Adrenal gland (tissue), 12 donors: Measurements from ENCODE around the gene RBPMS2. TPM values are rescaled to one million over a fixed set of nuclear protein-coding genes. Genes with fewer than 3 reads are reported as not detected.

Experiments
- DNase-seq, 7 donors: peaks; one replicate each; pipeline ENCODE4 v3.0.0-alpha.2; 2019 to 2020
- H3K27ac ChIP-seq, 5 donors: fragments of 200-600 bp; sonication (generic) in 4 of 5; 1 replicate in 3 of 5; 2 replicates in 2 of 5; pipeline versions ENCODE4 v1.5.1 to v1.8.0; 2016 to 2020; ENCODE audit warnings: mild to moderate bottlenecking in 1 of 5
- H3K27me3 ChIP-seq: fragments of 200-600 bp; 2 replicates; pipeline ENCODE4 v1.8.0; 2021
- H3K36me3 ChIP-seq, 2 donors: fragments of 200-600 bp; replicated peaks in 1 of 2; 1 replicate in 1 of 2; 2 replicates in 1 of 2; pipeline versions ENCODE4 v1.5.1 to v1.8.0; 2018 to 2022
- H3K4me1 ChIP-seq, 2 donors: fragments of 200-600 bp; replicated peaks in 1 of 2; 1 replicate in 1 of 2; 2 replicates in 1 of 2; pipeline versions ENCODE4 v1.5.1 to v1.8.0; 2018 to 2021
- H3K4me3 ChIP-seq, 4 donors: fragments of 200-600 bp; sonication (generic) in 3 of 4; one replicate each; pipeline ENCODE4 v1.5.1; 2016 to 2018
- H3K9me3 ChIP-seq, 3 donors: fragments of 200-600 bp; sonication (generic) in 1 of 3; replicated peaks in 1 of 3; 1 replicate in 2 of 3; 2 replicates in 1 of 3; pipeline versions ENCODE4 v1.5.1 to v1.8.0; 2016 to 2021
- POLR2A ChIP-seq, 2 donors: fragments of 450-650 bp; IDR thresholded peaks; one replicate each; pipeline ENCODE4 v1.6.1; 2017; ENCODE audit warnings: antibody characterized with exemption in 2 of 2, mild to moderate bottlenecking in 2 of 2, moderate library complexity in 1 of 2
- WGBS, 4 donors: extraction: QIAGEN DNeasy Blood & Tissue Kit in 2 of 4; methylation state at CpG; one replicate each; pipeline versions ENCODE4 v1.1.5 to v1.1.7; 2013 to 2017; 5-methylcytosine and 5-hydroxymethylcytosine counted together
- intact Hi-C, 2 donors: fragments of 100-400 bp; cut with DNase I; formaldehyde crosslinking; loops; one replicate each; pipeline versions ENCODE4 v1.14.1 to v1.15.0; 2022 to 2023
- polyA plus RNA-seq, 3 donors: library from polyadenylated mRNA; stranded (reverse); fragments of 200-250 nt in 2 of 3; fragments of 350-450 nt in 1 of 3; fragmentation: Illumina TruSeq in 1 of 3; extraction: RNeasy Lipid Tissue Mini Kit (QIAGEN cat#74804) in 1 of 3; gene quantifications; one replicate each; pipeline ENCODE4 v1.2.3, GENCODE V29; 2013 to 2014
- total RNA-seq, 9 donors: library from RNA; depleted of rRNA in 4 of 9; stranded (reverse); fragments of >200 nt in 4 of 9; fragments of 120-200 nt in 1 of 9; fragmentation: NEBNext Ultra II Directional in 1 of 9; extraction: Animal tissue kit (Norgen Biotek cat#: 25700) in 1 of 9; gene quantifications; one replicate each; pipeline versions ENCODE4 v1.1.0 to v1.2.4, GENCODE V29; 2013 to 2023
- TF ChIP-seq, protein P1 (sequence below), 6 experiments: fragments of 450-650 bp in 4 of 6; fragments of 200-600 bp in 2 of 6; sonication (generic) in 1 of 6; IDR thresholded peaks; 1 replicate in 5 of 6; 2 replicates in 1 of 6; pipeline versions ENCODE4 v1.5.1 to v1.8.0; 2016 to 2021; ENCODE audit warnings: antibody characterized with exemption in 6 of 6, mild to moderate bottlenecking in 2 of 6, moderate library complexity in 1 of 6
- donor health status: healthy with polysubstance abuse.
- donor health status: Bipolar disorder and iron deficiency.
- donor health status: DM: yes; HTN: yes; CAD: no.
- donor health status: DM: no; HTN: no; CAD: no.
- donor health status: DM: no; HTN: no; CAD: no.
- donor health status: DM: yes; HTN: yes; CAD: no.

Gene RBPMS2
- total and polyA plus RNA-seq, 12 donors: 0.39 to 6.3 (median 4.0) TPM; not detected in 1

DNA sequence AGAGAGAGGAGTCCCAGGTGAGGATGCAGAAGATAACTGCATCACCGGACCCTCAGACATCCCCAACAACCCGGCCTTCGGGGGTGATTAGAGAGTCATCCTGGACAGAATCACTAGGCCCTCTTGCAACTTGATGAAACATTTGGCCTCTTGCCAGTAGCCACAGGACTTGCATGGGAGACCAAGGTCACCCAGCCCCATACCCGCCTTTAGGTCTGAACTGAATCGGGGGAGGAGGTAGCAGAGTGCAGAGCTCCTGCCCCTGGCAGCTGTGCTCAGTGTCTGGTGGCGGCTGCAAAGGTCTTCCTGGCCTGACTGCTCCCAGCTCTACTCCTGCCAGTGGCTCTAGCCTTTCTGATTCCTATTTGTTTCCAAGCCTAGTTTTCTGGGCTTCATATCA, 37.7 kb upstream of the RBPMS2 start:
- TF ChIP-seq POLR2A (IDR thresholded peaks at IDR 0.05): no peak
- TF ChIP-seq, protein P1, sequence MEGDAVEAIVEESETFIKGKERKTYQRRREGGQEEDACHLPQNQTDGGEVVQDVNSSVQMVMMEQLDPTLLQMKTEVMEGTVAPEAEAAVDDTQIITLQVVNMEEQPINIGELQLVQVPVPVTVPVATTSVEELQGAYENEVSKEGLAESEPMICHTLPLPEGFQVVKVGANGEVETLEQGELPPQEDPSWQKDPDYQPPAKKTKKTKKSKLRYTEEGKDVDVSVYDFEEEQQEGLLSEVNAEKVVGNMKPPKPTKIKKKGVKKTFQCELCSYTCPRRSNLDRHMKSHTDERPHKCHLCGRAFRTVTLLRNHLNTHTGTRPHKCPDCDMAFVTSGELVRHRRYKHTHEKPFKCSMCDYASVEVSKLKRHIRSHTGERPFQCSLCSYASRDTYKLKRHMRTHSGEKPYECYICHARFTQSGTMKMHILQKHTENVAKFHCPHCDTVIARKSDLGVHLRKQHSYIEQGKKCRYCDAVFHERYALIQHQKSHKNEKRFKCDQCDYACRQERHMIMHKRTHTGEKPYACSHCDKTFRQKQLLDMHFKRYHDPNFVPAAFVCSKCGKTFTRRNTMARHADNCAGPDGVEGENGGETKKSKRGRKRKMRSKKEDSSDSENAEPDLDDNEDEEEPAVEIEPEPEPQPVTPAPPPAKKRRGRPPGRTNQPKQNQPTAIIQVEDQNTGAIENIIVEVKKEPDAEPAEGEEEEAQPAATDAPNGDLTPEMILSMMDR (IDR thresholded peaks at IDR 0.05): no peak
- peak; percentile 46 to 78 (median 70) for DNase-seq
- Histone ChIP-seq H3K27me3 (no peaks in the 10 kb centered on the region), H3K9me3 (no peaks in the 10 kb centered on the region), H3K4me1 (peaks cover 4 to 6% of the 10 kb centered on the region in 2 donors), H3K36me3 (no peaks in the 10 kb centered on the region), H3K4me3 (no peak overlapping the region), H3K27ac (no peak overlapping the region)
- intact Hi-C loops: loop anchor here (2.0 to 5.0 kb wide), 2 partner anchors 81 to 82 kb away; no protein-coding TSS in a partner anchor
- 31 to 52% (median 47%) methylated on average over 5 to 6 of the region's 6 CpGs for whole genome bisulfite sequencing, 4 donors

DNA sequence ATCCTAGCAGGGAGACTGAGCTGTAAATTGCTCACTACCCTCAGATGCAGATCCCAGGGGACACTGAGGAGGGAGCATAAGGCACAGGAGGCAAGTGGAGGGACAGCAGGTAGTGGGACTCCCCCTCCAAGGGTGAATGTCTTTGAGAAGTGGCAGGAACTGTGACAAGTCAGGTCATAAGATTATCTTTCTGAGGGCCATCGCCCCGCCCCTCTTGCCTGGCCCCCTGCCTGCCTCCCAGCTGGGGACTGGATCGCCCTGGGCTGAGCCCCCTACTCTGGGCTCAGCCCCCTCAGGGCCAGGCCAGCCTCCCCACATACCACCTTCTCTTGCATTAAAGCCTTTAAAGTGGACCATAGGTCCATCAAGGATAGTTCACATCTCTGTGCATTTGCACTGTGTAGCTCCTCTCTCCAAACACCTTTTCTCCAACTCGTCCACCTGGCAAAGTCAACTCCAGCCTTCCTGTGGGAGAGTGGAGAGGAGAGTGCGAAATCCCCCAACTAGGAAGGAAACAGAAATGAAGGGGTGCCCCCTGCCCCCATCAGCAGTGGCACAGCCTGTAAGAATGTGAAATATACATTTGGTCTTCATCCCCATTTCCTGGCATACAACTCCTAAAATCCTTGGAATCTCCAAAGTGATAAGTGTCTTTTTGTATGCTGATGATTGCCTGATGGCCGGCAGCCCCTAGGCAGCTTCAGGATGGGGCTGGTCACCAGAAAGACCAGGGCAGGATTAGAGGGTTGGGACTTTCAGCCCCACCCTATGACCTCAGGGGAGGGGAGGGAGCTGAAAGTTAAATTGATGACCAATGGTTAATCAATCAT, 35.3 kb upstream of the RBPMS2 start:
- H3K9me3 ChIP-seq: no peaks in the 10 kb centered on the region
- no peak overlapping the region for H3K4me3 ChIP-seq
- no peak overlapping the region for H3K27ac ChIP-seq
- H3K36me3 ChIP-seq: no peaks in the 10 kb centered on the region
- TF ChIP-seq POLR2A (IDR thresholded peaks at IDR 0.05): no peak
- WGBS, 4 donors: 76 to 89% (median 79%) methylated on average over 3 to 6 of the region's 6 CpGs
- no peak for DNase-seq
- H3K4me1 ChIP-seq: peaks cover 4 to 6% of the 10 kb centered on the region in 2 donors
- no peaks in the 10 kb centered on the region for H3K27me3 ChIP-seq
- intact Hi-C loops: loop anchor here in 1 of 2 donors (5.0 kb wide), 1 partner anchor 78 kb away; no protein-coding TSS in a partner anchor

DNA sequence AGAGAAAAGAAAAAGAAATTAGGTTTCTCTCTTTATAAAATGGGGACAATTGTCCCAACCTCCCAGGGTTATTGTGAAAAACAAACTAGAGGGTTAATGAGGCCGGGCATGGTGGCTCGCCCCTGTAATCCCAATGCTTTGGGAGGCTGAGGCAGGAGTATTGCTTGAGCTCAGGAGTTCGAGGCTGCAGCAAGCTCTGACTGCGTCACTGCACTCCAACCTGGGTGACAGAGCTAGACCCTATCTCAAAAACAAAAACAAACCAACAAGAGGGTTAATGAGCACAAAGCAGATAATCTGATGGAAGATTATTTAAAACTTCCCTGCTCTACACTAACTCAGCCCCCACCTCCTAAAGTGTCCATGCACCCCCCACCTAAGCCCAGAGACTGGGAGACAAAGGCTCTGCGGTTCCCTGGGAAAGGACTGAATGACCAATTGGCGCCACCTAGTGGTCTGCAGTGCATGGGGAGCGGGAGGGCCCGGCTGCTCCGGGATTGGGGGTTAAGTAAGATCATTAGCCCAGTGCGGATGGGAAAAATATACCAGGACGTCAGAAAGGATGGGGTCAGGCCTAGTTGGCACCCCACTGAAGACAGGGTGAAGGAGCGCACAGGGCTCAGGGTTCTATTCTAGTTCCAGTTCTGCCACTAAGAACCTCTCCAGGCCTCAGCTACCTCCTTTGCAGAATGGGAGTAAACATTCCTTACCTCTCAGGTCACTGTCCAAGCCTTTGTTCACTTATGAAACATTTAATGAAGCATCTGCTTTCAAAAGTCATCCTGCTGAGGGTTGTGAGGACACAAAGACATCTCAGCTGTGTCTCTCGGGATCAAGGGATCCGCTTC, 34.5 kb upstream of the RBPMS2 start:
- Histone ChIP-seq H3K27ac (no peak overlapping the region), H3K9me3 (no peaks in the 10 kb centered on the region), H3K36me3 (no peaks in the 10 kb centered on the region), H3K27me3 (no peaks in the 10 kb centered on the region), H3K4me1 (peaks cover 4 to 6% of the 10 kb centered on the region in 2 donors), H3K4me3 (no peak overlapping the region)
- peak; percentile 75 to 90 (median 83) for DNase-seq
- WGBS, 4 donors: 29 to 33% (median 30%) methylated on average over 14 of the region's 14 CpGs
- intact Hi-C loops: loop anchor here in 1 of 2 donors (5.0 kb wide), 1 partner anchor 78 kb away; no protein-coding TSS in a partner anchor
- no peak for TF ChIP-seq POLR2A (IDR thresholded peaks at IDR 0.05)
- TF ChIP-seq, protein P1 (IDR thresholded peaks at IDR 0.05): peak; percentile 79 to 93 (median 90)

DNA sequence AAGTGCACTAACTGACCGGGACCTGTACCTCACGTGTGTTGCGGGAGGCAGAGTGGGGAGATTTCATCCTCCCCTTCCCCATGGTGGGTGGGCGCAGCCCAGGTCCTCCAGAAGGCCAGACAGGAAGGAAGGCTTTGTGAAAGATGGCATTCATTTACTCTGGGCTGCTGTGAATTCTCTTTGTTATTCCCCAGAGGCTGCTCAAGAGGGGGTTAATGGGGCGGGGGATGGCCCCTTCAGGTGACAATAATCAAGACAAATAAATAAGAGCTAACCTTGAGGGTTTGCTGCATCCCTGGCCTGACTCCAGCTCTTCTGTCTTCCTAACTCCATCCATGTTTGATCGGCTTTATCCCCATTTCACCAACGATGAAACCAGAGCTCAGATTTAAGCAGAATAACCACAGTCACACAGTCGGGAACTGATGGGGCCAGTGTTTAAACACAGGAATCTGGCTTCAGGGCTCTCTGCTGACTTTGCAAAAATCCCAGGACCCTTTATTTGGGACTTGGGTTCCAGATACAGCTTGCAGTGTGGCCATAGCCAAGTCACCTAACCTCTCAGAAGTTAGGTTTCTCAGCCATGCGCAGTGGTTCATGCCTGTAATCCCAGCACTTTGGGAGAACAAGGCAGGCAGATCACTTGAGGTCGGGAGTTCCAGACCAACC, 33.5 kb upstream of the RBPMS2 start:
- DNase-seq: no peak
- WGBS, 4 donors: 63 to 72% (median 69%) methylated on average over 10 of the region's 10 CpGs
- no peaks in the 10 kb centered on the region for H3K9me3 ChIP-seq
- no peak overlapping the region for H3K4me3 ChIP-seq
- no peak overlapping the region for H3K27ac ChIP-seq
- no peaks in the 10 kb centered on the region for H3K36me3 ChIP-seq
- intact Hi-C loops: no loop called here
- H3K27me3 ChIP-seq: no peaks in the 10 kb centered on the region
- peaks cover 4 to 6% of the 10 kb centered on the region in 2 donors for H3K4me1 ChIP-seq
- TF ChIP-seq, protein P1 (IDR thresholded peaks at IDR 0.05): no peak
- TF ChIP-seq POLR2A (IDR thresholded peaks at IDR 0.05): no peak
